Heart right ventricle (tissue), 16 donors: Measurements from ENCODE around the gene LGALS7B. TPM values are rescaled to one million over a fixed set of nuclear protein-coding genes. Genes with fewer than 3 reads are reported as not detected.

ENCODE experiments used
- ATAC-seq, 8 donors: fragments of 200-7000 bp; cut with Tn5 transposase; one replicate each; pipeline ENCODE4 v1.9.1; 2020; ENCODE audit warnings: mild to moderate bottlenecking in 8 of 8, moderate library complexity in 8 of 8, moderate number of reproducible peaks in 1 of 8
- DNase-seq, 2 donors: peaks; one replicate each; pipeline ENCODE4 v3.0.0-alpha.2; 2020
- H3K27ac ChIP-seq, 10 donors: fragments of 200-600 bp; sonication (generic) in 2 of 10; one replicate each; pipeline versions ENCODE4 v1.5.0 to v1.8.0; 2020 to 2022; ENCODE audit warnings: mild to moderate bottlenecking in 3 of 10
- H3K27me3 ChIP-seq, 7 donors: fragments of 200-600 bp; one replicate each; pipeline ENCODE4 v1.8.0; 2021 to 2022; ENCODE audit warnings: mild to moderate bottlenecking in 2 of 7
- H3K36me3 ChIP-seq, 9 donors: fragments of 200-600 bp; sonication (generic) in 1 of 9; one replicate each; pipeline versions ENCODE4 v1.5.0 to v1.8.0; 2020 to 2022; ENCODE audit warnings: mild to moderate bottlenecking in 2 of 9
- H3K4me1 ChIP-seq, 9 donors: fragments of 200-600 bp; sonication (generic) in 1 of 9; one replicate each; pipeline versions ENCODE4 v1.5.0 to v1.8.0; 2020 to 2022; ENCODE audit warnings: mild to moderate bottlenecking in 4 of 9
- H3K4me3 ChIP-seq, 10 donors: fragments of 200-600 bp; sonication (generic) in 2 of 10; one replicate each; pipeline versions ENCODE4 v1.5.0 to v1.8.0; 2020 to 2022; ENCODE audit warnings: mild to moderate bottlenecking in 7 of 10, moderate library complexity in 2 of 10
- H3K9me3 ChIP-seq, 11 donors: fragments of 200-600 bp in 10 of 11; sonication (generic) in 2 of 11; one replicate each; pipeline versions ENCODE4 v1.5.0 to v1.8.0; 2013 to 2022; ENCODE audit warnings: mild to moderate bottlenecking in 2 of 11, control low read depth in 1 of 11, moderate library complexity in 1 of 11
- WGBS, 2 donors: extraction: QIAGEN DNeasy Blood & Tissue Kit; methylation state at CpG; one replicate each; pipeline ENCODE4 v1.1.7; 2013; ENCODE audit warnings: inconsistent platforms in 1 of 2; 5-methylcytosine and 5-hydroxymethylcytosine counted together
- intact Hi-C, 10 donors: fragments of 100-400 bp; cut with DNase I; formaldehyde crosslinking; loops; one replicate each; pipeline versions ENCODE4 v1.11.1 to v1.14.2; 2022
- polyA plus RNA-seq, 2 donors: library from polyadenylated mRNA; stranded (reverse); fragments of 200-250 nt; gene quantifications; one replicate each; pipeline ENCODE4 v1.2.3, GENCODE V29; 2013
- total RNA-seq, 10 donors: library from RNA; stranded (reverse); fragmentation: NEBNext Ultra II Directional in 3 of 10; extraction: Animal tissue kit (Norgen Biotek cat#: 25700) in 3 of 10; gene quantifications; one replicate each; pipeline versions ENCODE4 v1.2.1 to v1.2.4, GENCODE V29; 2021 to 2023
- TF ChIP-seq, protein P1 (sequence below), 9 donors: fragments of 200-600 bp; sonication (generic) in 2 of 9; IDR thresholded peaks; one replicate each; pipeline versions ENCODE4 v1.5.0 to v1.8.0; 2021 to 2022; ENCODE audit warnings: antibody characterized with exemption in 9 of 9, mild to moderate bottlenecking in 5 of 9, moderate library complexity in 1 of 9
- donor health status: Arrhythmogenic right ventricular cardiomyopathy.
- donor health status: ischemic (EF 13 %, LVEDD 7.1; RV severe dilation, severe dysfunction).
- donor health status: healthy with polysubstance abuse.
- donor health status: DM: no; HTN: yes; CAD: no.
- donor health status: DM: no; HTN: no; CAD: no.
- donor health status: ischemic (EF 25% LVEDD 6.9; RV normal size, moderate dysfunction).
- donor health status: ischemic (EF 25% LVEDD 5.7; RV mildly dilated, moderate dysfunction).
- donor health status: healthy.
- donor health status: DM: yes; HTN: yes; CAD: no.
- donor health status: Ischemic cardiomyopathy.
- donor health status: ischemic (EF 35%, LVEDD 5.7; RV mildly dilated, moderate dysfunction).
- donor health status: nonischemic (EF 11% LVEDD 7.7; RV severe dilation, severe dysfunction).
- donor health status: DM: yes; HTN: yes; CAD: no.
- donor health status: PGD.
- donor health status: ischemic (EF 29% LVEDD 5.4; RV normal size, mild dysfunction).
- donor health status: nonischemic (EF 23%, LVEDD 6.1; RV moderate dilation, normal function).

Gene LGALS7B
- total and polyA plus RNA-seq, 12 donors = 0.19 to 0.60 TPM; not detected in 10

DNA sequence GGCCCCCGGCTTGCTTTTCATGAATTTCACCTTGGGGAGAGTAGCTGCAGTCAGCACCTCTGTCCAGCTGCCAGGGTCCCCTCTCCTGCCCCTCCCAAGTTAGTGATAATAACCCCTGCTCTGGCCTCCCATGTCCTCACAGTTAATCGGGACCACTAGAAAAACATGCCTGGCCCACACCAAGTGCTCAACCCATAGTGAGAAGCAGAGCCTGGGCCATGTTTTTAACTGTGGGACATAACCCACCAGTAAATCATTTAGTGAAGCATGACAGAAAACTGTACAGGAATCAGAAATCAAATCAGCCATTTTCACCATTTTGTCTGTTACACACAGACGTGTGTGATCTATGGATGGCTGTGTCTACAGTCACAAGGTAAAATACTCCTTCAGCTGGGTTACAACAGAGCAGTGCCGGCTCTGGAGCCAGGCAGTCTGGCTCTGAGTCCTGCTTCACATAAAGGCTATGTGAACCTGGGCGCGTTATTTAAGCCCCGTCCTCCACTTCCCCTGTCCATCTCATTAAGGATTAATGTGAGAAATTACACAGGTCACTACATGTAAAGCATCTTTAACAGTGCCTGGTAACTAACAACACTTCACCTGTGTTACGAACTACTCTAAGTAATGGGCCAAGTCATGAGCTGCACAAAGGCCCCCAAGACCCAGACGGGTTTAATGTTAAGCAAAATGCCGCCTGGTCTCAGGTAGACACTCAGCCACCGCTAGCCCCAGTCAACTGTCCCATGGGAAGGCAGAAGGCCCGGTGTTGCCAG lies 50.2 kb downstream of the LGALS7B start:
- no peak overlapping the region for H3K4me3 ChIP-seq
- TF ChIP-seq, protein P1, sequence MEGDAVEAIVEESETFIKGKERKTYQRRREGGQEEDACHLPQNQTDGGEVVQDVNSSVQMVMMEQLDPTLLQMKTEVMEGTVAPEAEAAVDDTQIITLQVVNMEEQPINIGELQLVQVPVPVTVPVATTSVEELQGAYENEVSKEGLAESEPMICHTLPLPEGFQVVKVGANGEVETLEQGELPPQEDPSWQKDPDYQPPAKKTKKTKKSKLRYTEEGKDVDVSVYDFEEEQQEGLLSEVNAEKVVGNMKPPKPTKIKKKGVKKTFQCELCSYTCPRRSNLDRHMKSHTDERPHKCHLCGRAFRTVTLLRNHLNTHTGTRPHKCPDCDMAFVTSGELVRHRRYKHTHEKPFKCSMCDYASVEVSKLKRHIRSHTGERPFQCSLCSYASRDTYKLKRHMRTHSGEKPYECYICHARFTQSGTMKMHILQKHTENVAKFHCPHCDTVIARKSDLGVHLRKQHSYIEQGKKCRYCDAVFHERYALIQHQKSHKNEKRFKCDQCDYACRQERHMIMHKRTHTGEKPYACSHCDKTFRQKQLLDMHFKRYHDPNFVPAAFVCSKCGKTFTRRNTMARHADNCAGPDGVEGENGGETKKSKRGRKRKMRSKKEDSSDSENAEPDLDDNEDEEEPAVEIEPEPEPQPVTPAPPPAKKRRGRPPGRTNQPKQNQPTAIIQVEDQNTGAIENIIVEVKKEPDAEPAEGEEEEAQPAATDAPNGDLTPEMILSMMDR (IDR thresholded peaks at IDR 0.05) = no peak
- ATAC-seq = no peak
- peaks cover 8 to 98% (median 84%) of the 10 kb centered on the region in 9 donors for H3K36me3 ChIP-seq
- no peak for DNase-seq
- no peaks in the 10 kb centered on the region for H3K27me3 ChIP-seq
- H3K9me3 ChIP-seq = no peaks in the 10 kb centered on the region
- peak overlapping the region in 1 of 10 donors; percentile 40 for H3K27ac ChIP-seq
- 79 to 82% methylated on average over 12 of the region's 12 CpGs for WGBS, 2 donors
- intact Hi-C loops = loop anchor here in 4 of 10 donors (10.0 kb wide), 4 partner anchors 114 to 204 kb away; partner anchors contain the start of gene ACTN4 (in 1 of the 4)
- peaks cover 0 to 32% (median 14%) of the 10 kb centered on the region in 9 donors for H3K4me1 ChIP-seq

DNA sequence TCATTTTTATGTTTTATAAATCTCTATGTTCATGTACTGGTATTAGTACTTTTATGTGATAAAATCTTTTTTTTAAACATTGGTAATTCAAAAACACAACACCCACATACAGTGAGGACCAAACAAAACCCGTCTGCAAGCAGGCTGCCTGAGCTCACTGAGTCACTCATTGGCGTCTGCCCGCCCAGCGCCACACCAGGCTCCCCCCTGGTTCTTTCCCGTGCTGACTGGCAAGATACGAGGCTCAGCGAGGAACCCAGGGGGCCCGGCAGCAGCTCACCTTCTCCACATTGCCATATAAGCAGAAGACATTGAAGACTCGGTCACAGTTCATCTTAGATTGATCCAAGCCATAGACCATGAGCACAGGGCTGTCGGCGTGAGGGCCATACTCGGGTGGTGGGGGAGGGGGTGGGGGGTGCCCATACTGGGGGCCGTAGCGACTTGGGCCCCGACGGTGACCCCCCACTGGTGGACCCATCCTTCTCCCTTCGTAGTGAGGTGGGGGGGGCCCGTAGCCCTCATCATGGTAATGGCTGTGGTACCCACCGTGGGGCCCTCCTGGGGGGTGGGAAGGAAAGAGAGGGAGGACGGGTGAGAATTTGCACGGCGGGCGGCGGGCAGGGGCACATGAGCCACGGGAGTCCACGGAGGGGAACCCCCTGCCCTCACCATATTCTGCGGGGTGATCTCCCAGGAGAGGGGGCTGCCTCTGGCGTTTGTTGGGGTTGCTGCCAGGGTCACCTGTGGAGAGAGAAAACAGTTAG lies 51.0 kb downstream of the LGALS7B start:
- Histone ChIP-seq H3K9me3 (no peaks in the 10 kb centered on the region), H3K36me3 (peaks cover 9 to 100% (median 92%) of the 10 kb centered on the region in 9 donors), H3K27ac (peak overlapping the region in 3 of 10 donors; percentile 17 to 40 (median 31)), H3K4me1 (peaks cover 0 to 40% (median 16%) of the 10 kb centered on the region in 9 donors), H3K27me3 (no peaks in the 10 kb centered on the region), H3K4me3 (no peak overlapping the region)
- no peak for DNase-seq
- TF ChIP-seq, protein P1 (IDR thresholded peaks at IDR 0.05) = no peak
- WGBS, 2 donors = 80 to 82% methylated on average over 28 of the region's 28 CpGs
- ATAC-seq = peak in 1 of 8 donors; percentile 8
- intact Hi-C loops = loop anchor here in 7 of 10 donors (10.0 kb wide), 5 partner anchors 105 to 205 kb away; partner anchors contain the start of gene ACTN4 (in 1 of the 7)

DNA sequence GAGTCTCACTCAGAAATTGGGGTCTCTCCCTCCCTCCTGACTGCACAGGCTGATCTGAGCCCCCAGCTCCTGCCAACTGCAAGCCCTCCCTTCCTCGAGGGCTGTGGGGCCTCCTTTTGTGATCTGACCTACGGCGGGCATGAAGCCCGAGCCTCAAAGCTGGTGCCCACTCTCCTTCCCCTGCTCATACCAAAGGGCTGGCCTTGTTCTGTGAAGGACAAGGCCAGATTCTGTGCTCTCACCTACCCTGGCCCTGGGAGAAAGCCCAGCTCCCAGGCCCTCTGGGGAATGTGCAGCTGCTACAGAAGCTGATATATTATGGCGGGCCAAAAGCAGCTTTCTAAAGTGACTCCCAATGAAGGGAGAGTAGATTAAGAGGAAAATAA lies 51.6 kb downstream of the LGALS7B start:
- H3K27ac ChIP-seq = peak overlapping the region in 2 of 10 donors; percentile 17 to 31
- peaks cover 14 to 100% (median 96%) of the 10 kb centered on the region in 9 donors for H3K36me3 ChIP-seq
- H3K27me3 ChIP-seq = no peaks in the 10 kb centered on the region
- H3K9me3 ChIP-seq = no peaks in the 10 kb centered on the region
- ATAC-seq (no peak), DNase-seq (no peak)
- H3K4me3 ChIP-seq = no peak overlapping the region
- WGBS, 2 donors = 86 to 90% methylated on average over 5 of the region's 5 CpGs
- TF ChIP-seq, protein P1 (IDR thresholded peaks at IDR 0.05) = no peak
- peaks cover 0 to 42% (median 17%) of the 10 kb centered on the region in 9 donors for H3K4me1 ChIP-seq
- intact Hi-C loops = loop anchor here in 3 of 10 donors (10.0 kb wide), 3 partner anchors 106 to 206 kb away; no protein-coding TSS in a partner anchor

Other genes starting within 250 kb of the LGALS7B start
- gene MAP4K1, start 171.2 kb upstream of the LGALS7B start, total RNA-seq = 1 to 10 TPM in 8 of 10 donors, under 1 TPM in 2; 0.52 to 9.1 (median 1.5) TPM
- 1 to 10 TPM in 1 of 2 donors, under 1 TPM in 1; 0.99 to 2.1 TPM for gene MAP4K1, start 171.2 kb upstream of the LGALS7B start, polyA plus RNA-seq
- 100 to 1,000 TPM; 505 to 677 (median 631) TPM for gene EIF3K, start 170.0 kb upstream of the LGALS7B start, total RNA-seq
- gene EIF3K, start 170.0 kb upstream of the LGALS7B start, polyA plus RNA-seq = 100 to 1,000 TPM; 572 to 845 TPM
- 100 to 1,000 TPM; 129 to 291 (median 149) TPM for gene ACTN4, start 141.6 kb upstream of the LGALS7B start, total RNA-seq
- 100 to 1,000 TPM in 1 of 2 donors, 10 to 100 TPM in 1; 92.4 to 189 TPM for gene ACTN4, start 141.6 kb upstream of the LGALS7B start, polyA plus RNA-seq
- 1 to 10 TPM in 2 of 10 donors, under 1 TPM in 8; 0.15 to 1.5 (median 0.59) TPM for gene CAPN12, start 44.7 kb upstream of the LGALS7B start, total RNA-seq
- 1 to 10 TPM; 1.1 to 3.6 TPM for gene CAPN12, start 44.7 kb upstream of the LGALS7B start, polyA plus RNA-seq
- gene LGALS7, start 15.7 kb upstream of the LGALS7B start, total RNA-seq = not detected
- gene LGALS7, start 15.7 kb upstream of the LGALS7B start, polyA plus RNA-seq = not detected
- gene LGALS4, start 23.7 kb downstream of the LGALS7B start, total RNA-seq = 1 to 10 TPM in 2 of 10 donors, under 1 TPM in 6, not detected in 2; 0.16 to 2.0 (median 0.81) TPM
- 1 to 10 TPM in 1 of 2 donors, under 1 TPM in 1; 0.30 to 2.6 TPM for gene LGALS4, start 23.7 kb downstream of the LGALS7B start, polyA plus RNA-seq
- gene ECH1, start 42.6 kb downstream of the LGALS7B start, total RNA-seq = 100 to 1,000 TPM; 418 to 987 (median 671) TPM
- 1,000 to 10,000 TPM in 1 of 2 donors, 100 to 1,000 TPM in 1; 446 to 1,208 TPM for gene ECH1, start 42.6 kb downstream of the LGALS7B start, polyA plus RNA-seq
- gene HNRNPL, start 60.8 kb downstream of the LGALS7B start, total RNA-seq = 100 to 1,000 TPM; 134 to 196 (median 170) TPM
- gene HNRNPL, start 60.8 kb downstream of the LGALS7B start, polyA plus RNA-seq = 100 to 1,000 TPM; 130 to 181 TPM
- gene RINL, start 89.1 kb downstream of the LGALS7B start, total RNA-seq = 1 to 10 TPM; 1.6 to 7.0 (median 2.8) TPM
- 10 to 100 TPM in 1 of 2 donors, 1 to 10 TPM in 1; 4.6 to 14.5 TPM for gene RINL, start 89.1 kb downstream of the LGALS7B start, polyA plus RNA-seq
- 100 to 1,000 TPM in 1 of 10 donors, 10 to 100 TPM in 9; 51.7 to 103 (median 72.6) TPM for gene SIRT2, start 110.4 kb downstream of the LGALS7B start, total RNA-seq
- gene SIRT2, start 110.4 kb downstream of the LGALS7B start, polyA plus RNA-seq = 10 to 100 TPM; 46.3 to 86.0 TPM
- 10 to 100 TPM; 16.1 to 26.6 (median 21.6) TPM for gene NFKBIB, start 110.8 kb downstream of the LGALS7B start, total RNA-seq
- gene NFKBIB, start 110.8 kb downstream of the LGALS7B start, polyA plus RNA-seq = 10 to 100 TPM; 31.5 to 79.8 TPM
- gene CCER2, start 123.0 kb downstream of the LGALS7B start, total RNA-seq = under 1 TPM in 5 of 10 donors, not detected in 5; 0.25 to 0.93 (median 0.38) TPM
- under 1 TPM; 0.13 to 0.37 TPM for gene CCER2, start 123.0 kb downstream of the LGALS7B start, polyA plus RNA-seq
- 10 to 100 TPM; 14.7 to 21.9 (median 18.9) TPM for gene SARS2, start 141.6 kb downstream of the LGALS7B start, total RNA-seq
- 10 to 100 TPM; 10.4 to 51.9 TPM for gene SARS2, start 141.6 kb downstream of the LGALS7B start, polyA plus RNA-seq
- 10 to 100 TPM; 41.8 to 78.7 (median 54.1) TPM for gene MRPS12, start 141.7 kb downstream of the LGALS7B start, total RNA-seq
- 100 to 1,000 TPM in 1 of 2 donors, 10 to 100 TPM in 1; 39.7 to 122 TPM for gene MRPS12, start 141.7 kb downstream of the LGALS7B start, polyA plus RNA-seq
- 1 to 10 TPM in 9 of 10 donors, under 1 TPM in 1; 1.00 to 2.8 (median 1.7) TPM for gene FBXO17, start 186.5 kb downstream of the LGALS7B start, total RNA-seq
- 1 to 10 TPM; 2.5 to 3.2 TPM for gene FBXO17, start 186.5 kb downstream of the LGALS7B start, polyA plus RNA-seq
- 10 to 100 TPM; 11.4 to 40.5 (median 21.4) TPM for gene FBXO27, start 243.3 kb downstream of the LGALS7B start, total RNA-seq
- gene FBXO27, start 243.3 kb downstream of the LGALS7B start, polyA plus RNA-seq = 1 to 10 TPM; 2.3 to 6.6 TPM